ENCODE measurements around the gene ALPL.

DNA sequence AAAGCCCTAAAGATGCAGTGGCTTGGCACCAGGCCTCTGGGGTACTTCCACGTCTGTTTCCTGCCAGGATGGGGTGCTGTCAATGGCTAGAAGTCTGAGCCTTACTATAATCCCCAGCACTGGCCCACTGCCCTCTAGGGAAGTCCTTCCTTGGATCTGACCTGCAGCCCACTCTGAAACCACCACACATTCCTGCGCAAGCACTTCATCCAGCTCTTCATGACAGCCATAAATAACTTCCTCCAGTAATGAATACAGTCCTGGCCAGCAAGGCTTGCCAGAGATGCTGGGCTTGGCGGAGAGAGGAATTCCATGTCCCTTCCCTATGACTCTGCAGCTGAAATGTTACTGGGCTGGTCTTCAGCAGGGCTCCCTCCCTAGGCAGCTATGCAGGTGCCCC lies 32.6 kb downstream of the ALPL start:
- TF ChIP-seq, protein P1, sequence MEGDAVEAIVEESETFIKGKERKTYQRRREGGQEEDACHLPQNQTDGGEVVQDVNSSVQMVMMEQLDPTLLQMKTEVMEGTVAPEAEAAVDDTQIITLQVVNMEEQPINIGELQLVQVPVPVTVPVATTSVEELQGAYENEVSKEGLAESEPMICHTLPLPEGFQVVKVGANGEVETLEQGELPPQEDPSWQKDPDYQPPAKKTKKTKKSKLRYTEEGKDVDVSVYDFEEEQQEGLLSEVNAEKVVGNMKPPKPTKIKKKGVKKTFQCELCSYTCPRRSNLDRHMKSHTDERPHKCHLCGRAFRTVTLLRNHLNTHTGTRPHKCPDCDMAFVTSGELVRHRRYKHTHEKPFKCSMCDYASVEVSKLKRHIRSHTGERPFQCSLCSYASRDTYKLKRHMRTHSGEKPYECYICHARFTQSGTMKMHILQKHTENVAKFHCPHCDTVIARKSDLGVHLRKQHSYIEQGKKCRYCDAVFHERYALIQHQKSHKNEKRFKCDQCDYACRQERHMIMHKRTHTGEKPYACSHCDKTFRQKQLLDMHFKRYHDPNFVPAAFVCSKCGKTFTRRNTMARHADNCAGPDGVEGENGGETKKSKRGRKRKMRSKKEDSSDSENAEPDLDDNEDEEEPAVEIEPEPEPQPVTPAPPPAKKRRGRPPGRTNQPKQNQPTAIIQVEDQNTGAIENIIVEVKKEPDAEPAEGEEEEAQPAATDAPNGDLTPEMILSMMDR (optimal IDR thresholded peaks at IDR 0.05 in 1 of 3, IDR thresholded peaks at IDR 0.05 in 1 of 3, conservative IDR thresholded peaks at IDR 0.05 in 1 of 3; ENCODE audit: extremely low read depth in 1 of 3, insufficient read depth in 2 of 3, low read length in 3 of 3): no peak
- no peak for TF ChIP-seq EZH2 (IDR thresholded peaks at IDR 0.05; ENCODE audit: low read length)
